ENCODE results near the gene GOSR2. TPM values are rescaled to one million over a fixed set of nuclear protein-coding genes. Genes with fewer than 3 reads are reported as not detected.

Gene GOSR2
- total RNA-seq, 1 experiment from 2014 or later: 52.9 TPM

DNA sequence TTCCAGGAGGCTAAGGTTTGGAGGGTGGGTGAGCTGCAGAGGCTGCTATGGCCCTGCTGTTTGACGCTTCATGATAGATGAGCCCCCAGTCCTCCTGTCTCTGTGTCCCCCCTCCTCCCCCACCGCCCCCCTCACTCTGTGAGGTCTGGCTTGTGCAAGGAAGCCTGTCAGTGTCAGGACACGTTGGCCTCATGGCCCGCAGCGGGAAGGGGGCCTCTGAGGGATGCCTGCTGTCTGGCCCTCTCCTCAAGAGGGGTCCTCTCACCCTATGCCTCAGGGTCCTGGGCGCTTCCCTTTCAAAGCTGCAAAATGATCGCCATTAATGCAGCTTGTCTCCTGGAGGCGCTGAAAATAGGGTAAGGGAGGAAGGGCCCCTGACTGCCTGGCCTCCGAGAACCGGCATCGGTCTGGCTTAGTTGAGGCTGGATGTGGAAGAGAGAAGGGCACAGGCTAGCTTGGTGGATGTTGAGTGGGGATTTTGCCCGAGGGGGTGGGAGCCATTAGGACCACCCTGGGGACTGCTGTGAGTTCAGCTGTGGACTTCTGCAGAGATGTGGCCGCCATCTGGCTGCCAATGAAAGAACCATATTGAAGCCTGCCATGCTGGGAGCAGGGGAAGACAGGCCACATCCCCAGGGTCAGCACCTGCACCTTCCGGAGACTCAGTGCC lies 14.8 kb upstream of the GOSR2 start (continued):
- TF ChIP-seq, protein P1, sequence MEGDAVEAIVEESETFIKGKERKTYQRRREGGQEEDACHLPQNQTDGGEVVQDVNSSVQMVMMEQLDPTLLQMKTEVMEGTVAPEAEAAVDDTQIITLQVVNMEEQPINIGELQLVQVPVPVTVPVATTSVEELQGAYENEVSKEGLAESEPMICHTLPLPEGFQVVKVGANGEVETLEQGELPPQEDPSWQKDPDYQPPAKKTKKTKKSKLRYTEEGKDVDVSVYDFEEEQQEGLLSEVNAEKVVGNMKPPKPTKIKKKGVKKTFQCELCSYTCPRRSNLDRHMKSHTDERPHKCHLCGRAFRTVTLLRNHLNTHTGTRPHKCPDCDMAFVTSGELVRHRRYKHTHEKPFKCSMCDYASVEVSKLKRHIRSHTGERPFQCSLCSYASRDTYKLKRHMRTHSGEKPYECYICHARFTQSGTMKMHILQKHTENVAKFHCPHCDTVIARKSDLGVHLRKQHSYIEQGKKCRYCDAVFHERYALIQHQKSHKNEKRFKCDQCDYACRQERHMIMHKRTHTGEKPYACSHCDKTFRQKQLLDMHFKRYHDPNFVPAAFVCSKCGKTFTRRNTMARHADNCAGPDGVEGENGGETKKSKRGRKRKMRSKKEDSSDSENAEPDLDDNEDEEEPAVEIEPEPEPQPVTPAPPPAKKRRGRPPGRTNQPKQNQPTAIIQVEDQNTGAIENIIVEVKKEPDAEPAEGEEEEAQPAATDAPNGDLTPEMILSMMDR (IDR thresholded peaks at IDR 0.05 in 2 of 3, conservative IDR thresholded peaks at IDR 0.05 in 1 of 3; ENCODE audit: borderline replicate concordance in 1 of 3, insufficient read depth in 1 of 3, low read depth in 2 of 3, low read length in 2 of 3): no peak

DNA sequence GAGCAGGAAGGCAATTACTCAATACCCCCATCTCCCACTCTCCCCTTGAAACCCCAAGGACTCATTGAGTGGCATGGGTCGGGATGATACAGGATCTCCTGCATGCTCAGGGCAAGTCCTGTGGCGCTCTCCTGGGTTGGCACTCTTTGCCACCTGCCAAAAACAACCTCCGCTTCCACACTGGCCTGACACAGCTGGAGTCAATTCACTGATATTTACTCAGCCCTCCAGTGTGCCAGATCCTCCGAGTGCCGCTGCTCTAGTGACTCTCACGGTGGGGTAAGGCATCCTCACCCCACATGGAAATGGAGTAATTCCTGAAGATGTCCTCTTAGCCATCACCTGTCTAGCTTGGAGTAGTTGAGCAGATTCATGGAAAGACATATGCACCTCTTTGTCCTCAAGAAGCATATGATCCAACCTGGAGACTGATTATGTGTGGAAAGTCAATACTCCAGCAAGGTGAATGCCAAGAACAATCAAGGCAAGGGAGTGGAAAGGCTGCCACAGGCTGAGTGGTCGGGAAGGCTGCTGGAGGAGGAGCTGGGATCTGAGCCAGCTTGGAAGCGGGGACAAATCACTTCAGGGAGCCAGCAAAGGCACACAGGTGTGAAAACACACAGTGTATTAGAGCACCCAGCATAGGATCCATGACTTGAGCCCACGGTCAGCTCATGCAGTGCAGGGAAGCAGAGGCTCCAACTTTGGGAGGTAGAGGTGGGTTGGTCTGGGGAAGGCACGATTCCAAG lies 12.6 kb upstream of the GOSR2 start:
- ChIA-PET CTCF (no interaction called here), RAD21 (ENCODE audit: low non-redundant PET in 1 of 2, low total read pairs in 2 of 2, uncharacterized antibody in 2 of 2, unreplicated experiment in 2 of 2) (no interaction called here), POLR2A (no interaction called here)
- ATAC-seq (no peak), DNase-seq (ENCODE audit: low read depth, low spot score) (no peak)
- no peaks in the 10 kb centered on the region for H3K79me2 ChIP-seq (ENCODE audit: insufficient read depth, low read length)
- TF ChIP-seq FOSL1 (IDR thresholded peaks at IDR 0.05; ENCODE audit: low read depth) (no peak), SIN3A (IDR thresholded peaks at IDR 0.05; ENCODE audit: low read depth) (no peak), ZFX (IDR thresholded peaks at IDR 0.05) (no peak), POLR2AphosphoS5 (IDR thresholded peaks at IDR 0.05; ENCODE audit: low read depth, low read length) (no peak), EZH2phosphoT487 (IDR thresholded peaks at IDR 0.05; ENCODE audit: borderline replicate concordance) (no peak), SP1 (IDR thresholded peaks at IDR 0.05; ENCODE audit: low read depth) (no peak), JUND (IDR thresholded peaks at IDR 0.05) (no peak), RAD21 (IDR thresholded peaks at IDR 0.05; ENCODE audit: low read depth) (no peak), EGR1 (IDR thresholded peaks at IDR 0.05; ENCODE audit: low read depth) (no peak), ZNF274 (IDR thresholded peaks at IDR 0.05; ENCODE audit: low read depth, low read length) (no peak), YY1 (IDR thresholded peaks at IDR 0.05; ENCODE audit: extremely low read depth, insufficient replicate concordance, low read depth, low read length) (no peak), ELF1 (IDR thresholded peaks at IDR 0.05; ENCODE audit: borderline replicate concordance, low read depth) (no peak)
- TF ChIP-seq, protein P2, sequence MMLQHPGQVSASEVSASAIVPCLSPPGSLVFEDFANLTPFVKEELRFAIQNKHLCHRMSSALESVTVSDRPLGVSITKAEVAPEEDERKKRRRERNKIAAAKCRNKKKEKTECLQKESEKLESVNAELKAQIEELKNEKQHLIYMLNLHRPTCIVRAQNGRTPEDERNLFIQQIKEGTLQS (IDR thresholded peaks at IDR 0.05): no peak
- TF ChIP-seq, protein P1 (IDR thresholded peaks at IDR 0.05 in 2 of 3, conservative IDR thresholded peaks at IDR 0.05 in 1 of 3; ENCODE audit: borderline replicate concordance in 1 of 3, insufficient read depth in 1 of 3, low read depth in 2 of 3, low read length in 2 of 3): no peak
- TF ChIP-seq, protein P3, sequence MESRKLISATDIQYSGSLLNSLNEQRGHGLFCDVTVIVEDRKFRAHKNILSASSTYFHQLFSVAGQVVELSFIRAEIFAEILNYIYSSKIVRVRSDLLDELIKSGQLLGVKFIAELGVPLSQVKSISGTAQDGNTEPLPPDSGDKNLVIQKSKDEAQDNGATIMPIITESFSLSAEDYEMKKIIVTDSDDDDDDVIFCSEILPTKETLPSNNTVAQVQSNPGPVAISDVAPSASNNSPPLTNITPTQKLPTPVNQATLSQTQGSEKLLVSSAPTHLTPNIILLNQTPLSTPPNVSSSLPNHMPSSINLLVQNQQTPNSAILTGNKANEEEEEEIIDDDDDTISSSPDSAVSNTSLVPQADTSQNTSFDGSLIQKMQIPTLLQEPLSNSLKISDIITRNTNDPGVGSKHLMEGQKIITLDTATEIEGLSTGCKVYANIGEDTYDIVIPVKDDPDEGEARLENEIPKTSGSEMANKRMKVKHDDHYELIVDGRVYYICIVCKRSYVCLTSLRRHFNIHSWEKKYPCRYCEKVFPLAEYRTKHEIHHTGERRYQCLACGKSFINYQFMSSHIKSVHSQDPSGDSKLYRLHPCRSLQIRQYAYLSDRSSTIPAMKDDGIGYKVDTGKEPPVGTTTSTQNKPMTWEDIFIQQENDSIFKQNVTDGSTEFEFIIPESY (IDR thresholded peaks at IDR 0.05; ENCODE audit: extremely low read depth, insufficient replicate concordance, low read length): no peak
- no peak overlapping the region for H3K9ac ChIP-seq (ENCODE audit: low read length)
- no peaks in the 10 kb centered on the region for H4K20me1 ChIP-seq (ENCODE audit: insufficient read depth)
- no peak overlapping the region for H3K4me3 ChIP-seq (replicated peaks in 1 of 2; ENCODE audit: low read depth in 1 of 2, low read length in 2 of 2)
- H2AFZ ChIP-seq (ENCODE audit: low read depth, low read length, poor library complexity, severe bottlenecking): no peak overlapping the region
- no peak overlapping the region for H3K27ac ChIP-seq (ENCODE audit: low read depth, low read length)
- H3K27me3 ChIP-seq (ENCODE audit: insufficient read depth, low read length): no peaks in the 10 kb centered on the region
- no peaks in the 10 kb centered on the region for H3K4me1 ChIP-seq (ENCODE audit: control insufficient read depth in 1 of 2, insufficient read depth in 2 of 2, low read length in 2 of 2)
- no peaks in the 10 kb centered on the region for H3K9me3 ChIP-seq (ENCODE audit: control insufficient read depth in 1 of 2, insufficient read depth in 1 of 2, low read depth in 1 of 2, low read length in 2 of 2)
- H3K9me2 ChIP-seq (ENCODE audit: insufficient read depth): no peaks in the 10 kb centered on the region
- intact Hi-C loops (cut with micrococcal nuclease): no loop called here
- no peak overlapping the region for H3K4me2 ChIP-seq (ENCODE audit: low read length)
- no peaks in the 10 kb centered on the region for H3K36me3 ChIP-seq (ENCODE audit: control insufficient read depth in 1 of 2, insufficient read depth in 2 of 2, low read length in 2 of 2)
- no TSS peak for BruUV-seq (replicated peaks)

Measured in HCT116 (cell line).